Vagina (tissue), 2 donors: ENCODE data around the gene AKAP6.

Source experiments
- POLR2AphosphoS5 ChIP-seq, 2 donors: sonication (generic); formaldehyde crosslinking; IDR thresholded peaks; one replicate each; pipeline ENCODE4 v1.9.0; 2017; ENCODE audit warnings: antibody characterized with exemption in 2 of 2, mild to moderate bottlenecking in 2 of 2, low read depth in 1 of 2; ENCODE audit not compliant: insufficient read depth in 1 of 2
- TF ChIP-seq, protein P1 (sequence below), 3 experiments: fragments of 450-650 bp in 2 of 3; fragments of 200-600 bp in 1 of 3; sonication (generic) in 1 of 3; IDR thresholded peaks; one replicate each; pipeline ENCODE4 v1.5.1; 2017 to 2019; ENCODE audit warnings: antibody characterized with exemption in 3 of 3, mild to moderate bottlenecking in 2 of 3, moderate library complexity in 2 of 3

DNA sequence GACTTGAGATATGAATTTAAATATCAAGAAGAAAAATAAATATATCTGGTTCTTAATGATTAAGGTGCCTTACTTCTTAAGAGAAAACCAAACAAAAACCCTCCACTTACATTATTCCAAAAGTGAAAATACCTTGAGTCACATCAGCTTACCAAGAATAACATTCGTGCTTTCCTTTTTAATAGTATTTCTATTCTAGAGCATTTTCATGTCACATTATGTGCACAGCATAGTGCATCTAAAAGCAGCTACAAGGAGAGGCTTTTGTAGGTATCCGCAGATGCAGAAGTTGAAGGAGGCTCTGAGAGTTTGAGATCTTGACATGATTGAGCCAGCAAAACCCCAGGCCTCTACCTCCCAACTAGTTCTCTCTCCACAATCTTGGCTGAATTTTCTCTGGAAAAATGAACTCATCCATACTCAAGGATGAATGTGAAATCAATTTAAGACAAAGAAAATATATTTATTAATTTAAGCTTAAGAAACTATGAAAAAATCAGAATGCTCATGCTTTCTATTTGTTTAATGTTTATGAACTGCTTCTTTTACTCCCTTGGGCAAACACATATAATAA is 275.0 kb downstream of the AKAP6 start:
- TF ChIP-seq, protein P1, sequence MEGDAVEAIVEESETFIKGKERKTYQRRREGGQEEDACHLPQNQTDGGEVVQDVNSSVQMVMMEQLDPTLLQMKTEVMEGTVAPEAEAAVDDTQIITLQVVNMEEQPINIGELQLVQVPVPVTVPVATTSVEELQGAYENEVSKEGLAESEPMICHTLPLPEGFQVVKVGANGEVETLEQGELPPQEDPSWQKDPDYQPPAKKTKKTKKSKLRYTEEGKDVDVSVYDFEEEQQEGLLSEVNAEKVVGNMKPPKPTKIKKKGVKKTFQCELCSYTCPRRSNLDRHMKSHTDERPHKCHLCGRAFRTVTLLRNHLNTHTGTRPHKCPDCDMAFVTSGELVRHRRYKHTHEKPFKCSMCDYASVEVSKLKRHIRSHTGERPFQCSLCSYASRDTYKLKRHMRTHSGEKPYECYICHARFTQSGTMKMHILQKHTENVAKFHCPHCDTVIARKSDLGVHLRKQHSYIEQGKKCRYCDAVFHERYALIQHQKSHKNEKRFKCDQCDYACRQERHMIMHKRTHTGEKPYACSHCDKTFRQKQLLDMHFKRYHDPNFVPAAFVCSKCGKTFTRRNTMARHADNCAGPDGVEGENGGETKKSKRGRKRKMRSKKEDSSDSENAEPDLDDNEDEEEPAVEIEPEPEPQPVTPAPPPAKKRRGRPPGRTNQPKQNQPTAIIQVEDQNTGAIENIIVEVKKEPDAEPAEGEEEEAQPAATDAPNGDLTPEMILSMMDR (IDR thresholded peaks at IDR 0.05): no peak
- no peak for TF ChIP-seq POLR2AphosphoS5 (IDR thresholded peaks at IDR 0.05; ENCODE audit: insufficient read depth in 1 of 2, low read depth in 1 of 2)
